Activated CD4-positive, alpha-beta memory T cell treated with anti-CD3 and anti-CD28 coated beads, Interleukin-2, amount 10 ng/mL, durations not matched to agents 7 days and 5 days (primary cell): Measurements from ENCODE around the gene IST1. TPM values are rescaled to one million over a fixed set of nuclear protein-coding genes. Genes with fewer than 3 reads are reported as not detected.

Experiments
- CTCF ChIA-PET: fragments of 350-600 bp; sonication (Branson Sonifier 250); formaldehyde crosslinking; loops from one replicate; lab custom pipeline; 2021; ENCODE audit warnings: antibody characterized with exemption, inconsistent platforms; lab: Charles Lee
- POLR2A ChIA-PET: fragments of 350-600 bp; sonication (Branson Sonifier 250); formaldehyde crosslinking; loops from one replicate; lab custom pipeline; 2021; ENCODE audit warnings: antibody characterized with exemption; lab: Charles Lee
- DNase-seq: peaks from one replicate; pipeline ENCODE4 v3.0.0-alpha.2; 2020
- H3K27ac Mint-ChIP-seq: one replicate; pipeline ENCODE4 v1.8.0; 2021; ENCODE audit warnings: mild to moderate bottlenecking, mixed read lengths
- H3K27me3 Mint-ChIP-seq: one replicate; pipeline ENCODE4 v1.8.0; 2021; ENCODE audit warnings: mixed read lengths
- H3K36me3 Mint-ChIP-seq: one replicate; pipeline ENCODE4 v1.8.0; 2021; ENCODE audit warnings: low read depth, mixed read lengths
- H3K4me1 Mint-ChIP-seq: one replicate; pipeline ENCODE4 v1.8.0; 2021; ENCODE audit warnings: mixed read lengths
- H3K4me3 Mint-ChIP-seq: one replicate; pipeline ENCODE4 v1.8.0; 2021; ENCODE audit warnings: mild to moderate bottlenecking, mixed read lengths
- H3K9me3 Mint-ChIP-seq: one replicate; pipeline ENCODE4 v1.8.0; 2021; ENCODE audit warnings: mixed read lengths
- total RNA-seq, 2 experiments: library from RNA; stranded (reverse); gene quantifications; one replicate each; pipeline ENCODE4 v1.2.3, GENCODE V29; 2021

Gene IST1
- total RNA-seq, 2 experiments from 2014 or later = 227 to 229 TPM

DNA sequence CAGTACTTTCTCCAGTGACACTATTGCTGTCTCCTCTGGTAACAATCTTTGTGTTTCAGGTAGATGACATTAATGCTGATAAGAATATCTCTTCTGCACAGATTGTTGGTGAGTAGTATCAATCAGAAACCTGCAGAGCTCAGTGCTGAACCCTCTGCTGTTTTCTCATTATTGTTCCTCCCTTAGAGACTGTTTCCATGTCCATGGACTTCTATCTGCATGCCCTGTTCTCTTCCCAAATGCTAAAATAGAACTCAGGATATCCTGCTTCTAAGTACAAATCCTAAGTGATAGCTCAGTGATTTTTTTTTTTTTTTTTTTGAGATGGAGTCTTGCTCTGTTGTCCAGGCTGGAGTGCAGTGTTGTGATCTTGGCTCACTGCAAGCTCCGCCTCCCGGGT lies 29.4 kb downstream of the IST1 start:
- H3K27ac Mint-ChIP-seq = no peak overlapping the region
- peaks cover 17% of the 10 kb centered on the region for H3K4me1 Mint-ChIP-seq
- CTCF ChIA-PET = interaction anchor here (1.4 kb wide), 1 partner anchor 160 kb away, joined by 3 read pairs; no protein-coding TSS in a partner anchor
- H3K9me3 Mint-ChIP-seq = no peaks in the 10 kb centered on the region
- POLR2A ChIA-PET = interaction anchor here (1.8 kb wide), 1 partner anchor 29 kb away, joined by 6 read pairs; the partner anchor contains the start of gene IST1
- H3K4me3 Mint-ChIP-seq = no peak overlapping the region
- H3K36me3 Mint-ChIP-seq = peaks cover 79% of the 10 kb centered on the region
- DNase-seq = no peak
- no peaks in the 10 kb centered on the region for H3K27me3 Mint-ChIP-seq

DNA sequence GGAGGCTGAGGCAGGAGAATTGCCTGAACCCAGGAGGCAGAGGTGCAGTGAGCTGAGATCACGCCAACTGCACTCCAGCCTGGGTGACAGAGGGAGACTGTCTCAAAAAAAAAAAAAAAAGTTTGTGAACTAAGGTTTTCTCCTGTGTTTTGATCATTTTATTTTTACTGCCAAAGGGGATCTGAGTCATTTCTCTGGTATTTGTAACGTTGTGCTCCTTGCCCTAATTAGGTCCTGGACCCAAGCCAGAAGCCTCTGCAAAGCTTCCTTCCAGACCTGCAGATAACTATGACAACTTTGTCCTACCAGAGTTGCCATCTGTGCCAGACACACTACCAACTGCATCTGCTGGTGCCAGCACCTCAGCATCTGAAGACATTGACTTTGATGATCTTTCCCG lies 32.1 kb downstream of the IST1 start:
- H3K27ac Mint-ChIP-seq = no peak overlapping the region
- no peaks in the 10 kb centered on the region for H3K9me3 Mint-ChIP-seq
- peaks cover 17% of the 10 kb centered on the region for H3K4me1 Mint-ChIP-seq
- no peaks in the 10 kb centered on the region for H3K27me3 Mint-ChIP-seq
- peaks cover 67% of the 10 kb centered on the region for H3K36me3 Mint-ChIP-seq
- ChIA-PET CTCF (no interaction called here), POLR2A (no interaction called here)
- H3K4me3 Mint-ChIP-seq = no peak overlapping the region
- no peak for DNase-seq

DNA sequence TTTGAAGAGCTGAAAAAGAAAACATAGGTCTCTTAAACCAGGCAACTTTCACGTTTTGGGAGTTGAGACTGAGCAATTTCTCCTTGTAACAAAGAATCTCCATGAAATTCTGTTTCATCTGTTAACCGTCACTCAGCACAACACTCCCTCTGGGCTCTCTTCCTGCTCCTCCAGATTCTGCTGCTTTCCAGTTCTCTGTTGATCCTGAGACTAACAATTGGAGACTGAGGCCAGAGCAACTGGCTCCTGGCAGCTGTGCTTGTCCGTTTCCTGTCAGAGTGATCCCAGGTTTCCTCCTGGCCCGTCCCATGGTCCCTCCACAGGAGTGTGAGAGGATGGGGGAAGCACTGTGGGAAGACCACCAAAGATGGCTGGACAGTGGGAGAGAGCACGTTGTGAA lies 32.5 kb downstream of the IST1 start:
- POLR2A ChIA-PET = no interaction called here
- CTCF ChIA-PET = no interaction called here
- peaks cover 63% of the 10 kb centered on the region for H3K36me3 Mint-ChIP-seq
- H3K27ac Mint-ChIP-seq = no peak overlapping the region
- no peaks in the 10 kb centered on the region for H3K27me3 Mint-ChIP-seq
- peaks cover 17% of the 10 kb centered on the region for H3K4me1 Mint-ChIP-seq
- DNase-seq = no peak
- H3K4me3 Mint-ChIP-seq = no peak overlapping the region
- no peaks in the 10 kb centered on the region for H3K9me3 Mint-ChIP-seq

DNA sequence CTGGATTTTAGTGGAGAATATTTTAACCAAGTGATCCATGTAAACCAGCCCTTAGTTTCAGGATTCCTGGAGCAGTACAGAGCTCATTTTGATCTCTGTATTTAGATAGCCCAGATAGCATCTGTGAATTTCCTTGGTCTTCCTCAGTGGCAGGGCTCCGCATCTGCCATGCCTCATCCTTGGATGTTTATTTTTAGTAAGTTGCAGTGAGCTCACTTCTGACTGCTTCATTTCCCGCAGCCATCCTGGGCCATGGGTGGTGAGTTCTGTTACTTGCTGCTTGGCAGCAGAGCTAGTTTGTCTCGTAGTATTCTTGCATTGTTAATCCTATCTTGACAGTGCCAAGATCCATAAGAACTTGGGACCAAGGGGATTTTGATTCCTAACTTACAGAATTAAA lies 33.7 kb downstream of the IST1 start:
- Mint-ChIP-seq H3K27ac (no peak overlapping the region), H3K27me3 (no peaks in the 10 kb centered on the region), H3K9me3 (no peaks in the 10 kb centered on the region), H3K36me3 (peaks cover 60% of the 10 kb centered on the region), H3K4me3 (no peak overlapping the region), H3K4me1 (peaks cover 9% of the 10 kb centered on the region)
- ChIA-PET POLR2A (interaction anchor here (1.2 to 1.4 kb wide), 2 partner anchors 12 to 26 kb away, joined by 3 to 4 read pairs; no protein-coding TSS in a partner anchor), CTCF (interaction anchor here (0.6 to 1.3 kb wide), 2 partner anchors 33 to 223 kb away, joined by 3 to 7 read pairs; no protein-coding TSS in a partner anchor)
- no peak for DNase-seq

DNA sequence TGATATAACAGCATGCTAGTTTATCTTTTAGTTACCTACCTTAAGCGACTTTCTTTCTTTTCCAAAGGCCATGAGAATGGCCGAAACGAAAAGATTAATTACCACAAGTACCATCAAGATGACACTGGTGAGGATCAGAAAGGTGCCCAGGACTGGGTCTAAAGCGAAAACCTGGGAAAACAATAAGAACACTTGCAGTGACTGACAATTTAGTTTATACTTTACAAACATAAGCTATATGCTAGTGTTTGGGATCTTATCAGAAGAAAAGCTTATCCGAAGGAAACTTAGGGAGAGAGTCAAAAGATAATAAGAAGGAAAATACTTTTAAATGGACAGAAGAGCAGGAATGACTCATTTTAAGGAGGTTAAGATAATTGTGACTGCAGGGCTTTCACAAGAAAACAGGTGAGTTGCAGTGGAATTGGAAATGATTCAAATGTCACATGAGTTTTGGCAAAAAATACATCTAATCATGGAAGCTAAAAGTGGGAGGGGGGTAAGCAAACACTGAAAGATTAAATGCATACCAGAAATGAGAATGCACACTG lies 34.8 kb downstream of the IST1 start:
- POLR2A ChIA-PET = no interaction called here
- peaks cover 56% of the 10 kb centered on the region for H3K36me3 Mint-ChIP-seq
- peaks cover 7% of the 10 kb centered on the region for H3K4me1 Mint-ChIP-seq
- CTCF ChIA-PET = no interaction called here
- H3K27me3 Mint-ChIP-seq = no peaks in the 10 kb centered on the region
- no peaks in the 10 kb centered on the region for H3K9me3 Mint-ChIP-seq
- no peak overlapping the region for H3K4me3 Mint-ChIP-seq
- no peak overlapping the region for H3K27ac Mint-ChIP-seq
- DNase-seq = no peak

DNA sequence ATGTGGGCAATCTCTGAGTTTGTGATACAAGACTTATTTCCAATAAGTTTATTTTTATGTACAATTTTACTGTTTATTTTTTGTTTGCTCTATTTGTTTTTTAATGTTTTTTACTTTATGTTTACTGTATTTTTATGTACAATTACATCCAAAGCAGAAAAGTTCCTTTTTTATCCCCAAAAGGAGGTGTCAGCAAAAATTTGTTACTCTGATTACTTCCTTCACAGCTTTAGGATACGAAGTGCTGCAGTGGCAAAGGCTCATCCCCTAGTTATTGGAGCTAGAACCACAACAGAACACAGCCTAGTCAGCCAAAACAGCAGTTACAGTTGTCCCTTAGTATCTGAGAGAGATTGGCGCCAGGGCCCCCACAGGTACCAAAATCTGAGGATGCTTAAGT lies 35.7 kb downstream of the IST1 start:
- peaks cover 53% of the 10 kb centered on the region for H3K36me3 Mint-ChIP-seq
- H3K4me3 Mint-ChIP-seq = no peak overlapping the region
- CTCF ChIA-PET = interaction anchor here (0.6 kb wide), 1 partner anchor 171 kb away, joined by 4 read pairs; no protein-coding TSS in a partner anchor
- H3K4me1 Mint-ChIP-seq = peaks cover 7% of the 10 kb centered on the region
- H3K27me3 Mint-ChIP-seq = no peaks in the 10 kb centered on the region
- no peak for DNase-seq
- H3K9me3 Mint-ChIP-seq = no peaks in the 10 kb centered on the region
- POLR2A ChIA-PET = no interaction called here
- H3K27ac Mint-ChIP-seq = no peak overlapping the region

DNA sequence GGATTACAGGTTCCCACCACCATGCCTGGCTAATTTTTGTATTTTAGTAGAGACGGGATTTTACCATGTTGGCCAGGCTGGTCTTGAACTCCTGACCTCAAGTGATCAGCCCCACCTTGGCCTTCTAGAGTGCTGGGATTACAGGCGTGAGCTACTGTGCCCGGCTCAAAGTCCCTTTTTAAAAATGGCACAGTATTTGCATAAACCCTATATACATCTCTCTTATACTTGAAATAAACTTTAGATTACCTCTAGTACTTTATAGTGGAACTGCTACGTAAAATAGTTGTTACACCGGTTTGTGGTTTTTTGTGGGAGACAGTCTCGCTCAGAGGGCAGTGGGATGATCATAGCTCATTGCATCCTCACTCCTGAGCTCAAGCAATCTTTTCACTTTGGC lies 36.3 kb downstream of the IST1 start:
- Mint-ChIP-seq H3K27me3 (no peaks in the 10 kb centered on the region), H3K36me3 (peaks cover 51% of the 10 kb centered on the region), H3K27ac (no peak overlapping the region), H3K4me1 (peaks cover 6% of the 10 kb centered on the region), H3K4me3 (no peak overlapping the region), H3K9me3 (no peaks in the 10 kb centered on the region)
- CTCF ChIA-PET = interaction anchor here (0.6 kb wide), 1 partner anchor 171 kb away, joined by 4 read pairs; no protein-coding TSS in a partner anchor
- POLR2A ChIA-PET = no interaction called here
- no peak for DNase-seq

DNA sequence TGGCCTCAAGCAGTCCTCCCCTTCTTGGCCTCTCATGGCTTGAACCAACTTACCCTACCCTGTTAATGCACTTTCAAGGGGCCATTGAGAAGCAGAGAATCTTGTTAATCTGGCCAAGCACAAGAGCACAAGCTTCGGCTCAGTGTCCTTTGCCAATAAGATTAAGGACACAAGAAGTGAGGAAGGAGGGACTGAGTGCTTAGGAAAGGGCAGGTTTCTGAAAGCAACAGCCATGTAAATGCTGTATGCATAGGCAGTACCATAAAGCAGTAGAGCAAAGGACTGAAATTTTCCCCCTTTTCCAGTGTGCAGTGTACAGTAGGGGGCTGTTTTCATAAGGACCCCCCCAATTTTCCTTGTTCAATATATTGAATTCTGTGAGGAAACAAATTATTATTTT lies 37.7 kb downstream of the IST1 start:
- ChIA-PET POLR2A (no interaction called here), CTCF (no interaction called here)
- H3K36me3 Mint-ChIP-seq = peaks cover 37% of the 10 kb centered on the region
- H3K27me3 Mint-ChIP-seq = no peaks in the 10 kb centered on the region
- H3K4me1 Mint-ChIP-seq = no peaks in the 10 kb centered on the region
- no peak for DNase-seq
- no peak overlapping the region for H3K27ac Mint-ChIP-seq
- no peak overlapping the region for H3K4me3 Mint-ChIP-seq
- no peaks in the 10 kb centered on the region for H3K9me3 Mint-ChIP-seq

DNA sequence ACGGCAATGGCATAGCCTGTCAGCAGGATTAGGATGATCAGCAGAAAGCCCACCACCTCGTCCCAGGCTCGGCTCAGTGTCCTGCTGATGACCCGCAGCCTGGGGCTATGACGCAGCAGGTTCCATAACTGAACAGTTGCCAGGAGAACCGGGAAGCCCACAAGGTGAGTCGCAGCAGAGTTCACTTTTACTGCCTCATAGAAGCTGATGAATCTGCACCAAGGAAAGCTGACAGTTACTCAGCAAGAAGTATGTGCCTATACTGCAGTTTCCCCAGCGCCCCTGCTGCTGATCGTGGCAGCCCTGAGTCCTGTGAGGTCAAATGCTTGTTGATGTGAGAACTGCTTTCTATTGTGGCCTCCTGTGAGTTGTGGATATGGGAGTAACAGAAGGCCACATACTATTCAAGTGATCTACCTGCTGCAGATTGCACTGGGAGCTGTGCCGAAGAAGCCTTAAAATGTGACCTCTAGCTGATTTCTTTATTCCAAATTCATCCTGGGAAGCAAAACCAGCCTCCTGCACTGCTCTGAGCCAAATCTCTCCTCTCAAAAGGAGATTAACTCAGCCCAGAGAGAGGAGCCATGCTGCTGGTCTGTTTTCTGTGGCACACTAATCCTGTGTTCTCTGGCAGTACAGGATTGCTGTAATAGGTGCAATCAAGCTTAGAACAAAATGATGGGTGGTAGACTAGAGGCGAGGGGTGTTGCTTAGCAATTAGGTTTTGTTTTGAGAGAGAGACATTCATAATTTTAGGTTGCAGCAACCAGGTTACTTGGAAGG lies 38.8 kb downstream of the IST1 start:
- CTCF ChIA-PET = no interaction called here
- Mint-ChIP-seq H3K4me1 (no peaks in the 10 kb centered on the region), H3K27me3 (no peaks in the 10 kb centered on the region), H3K4me3 (no peak overlapping the region), H3K36me3 (peaks cover 27% of the 10 kb centered on the region), H3K27ac (no peak overlapping the region), H3K9me3 (no peaks in the 10 kb centered on the region)
- POLR2A ChIA-PET = interaction anchor here (0.8 to 1.0 kb wide), 3 partner anchors 9 to 125 kb away, joined by 3 to 4 read pairs (median 3); partner anchors contain the start of genes AP1G1 and IST1
- no peak for DNase-seq

DNA sequence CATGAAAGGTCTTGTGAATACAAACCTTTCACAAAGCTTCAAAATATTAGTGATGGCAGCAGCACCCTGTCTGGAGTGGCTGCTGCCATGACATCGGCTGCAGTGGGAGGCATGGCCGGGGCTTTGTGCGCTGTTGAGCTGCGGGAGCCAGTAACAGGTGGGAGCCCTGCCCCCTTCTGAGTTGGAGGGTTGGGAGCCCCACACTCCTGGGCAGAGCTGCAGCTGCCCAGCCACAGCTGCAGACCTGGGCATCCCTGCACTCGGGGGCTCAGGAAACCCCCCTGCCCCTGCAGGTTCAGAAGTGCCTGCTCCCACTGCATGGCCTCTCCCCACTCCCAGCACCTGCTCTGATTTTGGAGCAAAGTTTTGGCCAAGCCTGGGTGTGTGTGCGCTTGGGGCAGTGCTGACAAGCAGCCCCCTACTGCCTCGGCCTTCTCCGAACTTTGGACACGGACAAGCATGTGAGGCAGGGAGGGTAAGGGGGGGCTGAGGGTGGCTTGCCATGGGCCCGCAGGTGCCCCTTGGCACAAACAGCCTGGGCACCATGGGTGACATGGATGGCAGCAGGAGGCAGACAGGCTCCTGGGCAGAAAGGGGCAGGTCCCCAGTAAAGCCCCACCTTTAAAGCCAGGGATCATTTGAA lies 42.7 kb downstream of the IST1 start:
- Mint-ChIP-seq H3K4me3 (no peak overlapping the region), H3K9me3 (no peaks in the 10 kb centered on the region), H3K4me1 (no peaks in the 10 kb centered on the region), H3K27me3 (peaks cover 4% of the 10 kb centered on the region), H3K36me3 (peaks cover 12% of the 10 kb centered on the region), H3K27ac (no peak overlapping the region)
- no peak for DNase-seq
- ChIA-PET POLR2A (interaction anchor here (1.0 kb wide), 1 partner anchor 148 kb away, joined by 3 read pairs; no protein-coding TSS in a partner anchor), CTCF (no interaction called here)

DNA sequence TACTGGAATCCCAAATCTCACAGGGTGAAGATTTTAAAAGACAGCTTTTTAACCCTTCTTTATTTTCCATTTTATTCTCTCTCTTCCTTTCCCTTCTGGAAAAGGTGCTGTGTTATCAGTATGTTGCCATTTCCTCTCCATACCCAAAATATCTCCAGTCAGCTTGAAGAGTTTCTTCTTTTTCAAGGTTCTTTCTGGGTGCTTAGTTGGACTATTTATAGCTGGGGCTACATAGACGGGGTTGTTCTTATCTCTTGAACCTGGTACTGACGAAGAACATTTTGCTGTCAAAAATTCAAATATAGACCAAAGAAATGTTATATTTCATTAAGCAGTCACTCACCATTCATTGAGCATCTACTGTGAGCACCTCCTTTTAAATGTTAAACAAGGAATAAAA lies 48.6 kb downstream of the IST1 start:
- CTCF ChIA-PET = interaction anchor here (0.6 kb wide), 1 partner anchor 175 kb away, joined by 5 read pairs; no protein-coding TSS in a partner anchor
- Mint-ChIP-seq H3K27ac (no peak overlapping the region), H3K4me1 (no peaks in the 10 kb centered on the region), H3K36me3 (no peaks in the 10 kb centered on the region), H3K27me3 (peaks cover 13% of the 10 kb centered on the region), H3K4me3 (no peak overlapping the region), H3K9me3 (no peaks in the 10 kb centered on the region)
- DNase-seq = no peak
- POLR2A ChIA-PET = no interaction called here

DNA sequence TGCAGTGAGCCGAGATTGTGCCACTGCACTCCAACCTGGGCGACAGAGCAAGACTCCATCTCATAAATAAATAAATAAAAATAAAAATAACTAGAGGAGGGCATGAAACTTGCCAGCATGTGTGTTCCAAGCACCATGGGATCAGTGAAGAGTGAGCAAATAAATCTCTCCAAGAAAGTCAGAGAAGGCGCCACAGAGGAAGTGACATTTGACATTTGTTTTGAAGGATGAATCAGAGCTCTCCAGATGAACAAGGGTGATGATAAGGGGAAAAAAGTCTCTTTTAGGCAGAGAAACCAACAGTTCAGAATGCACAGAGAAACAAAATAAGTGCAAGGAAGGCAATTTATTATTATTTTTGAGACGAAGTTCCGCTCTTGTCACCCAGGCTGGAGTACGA lies 50.3 kb downstream of the IST1 start:
- H3K4me1 Mint-ChIP-seq = no peaks in the 10 kb centered on the region
- H3K9me3 Mint-ChIP-seq = no peaks in the 10 kb centered on the region
- DNase-seq = no peak
- H3K4me3 Mint-ChIP-seq = no peak overlapping the region
- peaks cover 13% of the 10 kb centered on the region for H3K27me3 Mint-ChIP-seq
- POLR2A ChIA-PET = no interaction called here
- H3K36me3 Mint-ChIP-seq = no peaks in the 10 kb centered on the region
- no peak overlapping the region for H3K27ac Mint-ChIP-seq
- CTCF ChIA-PET = interaction anchor here (0.6 kb wide), 1 partner anchor 37 kb away, joined by 3 read pairs; no protein-coding TSS in a partner anchor

DNA sequence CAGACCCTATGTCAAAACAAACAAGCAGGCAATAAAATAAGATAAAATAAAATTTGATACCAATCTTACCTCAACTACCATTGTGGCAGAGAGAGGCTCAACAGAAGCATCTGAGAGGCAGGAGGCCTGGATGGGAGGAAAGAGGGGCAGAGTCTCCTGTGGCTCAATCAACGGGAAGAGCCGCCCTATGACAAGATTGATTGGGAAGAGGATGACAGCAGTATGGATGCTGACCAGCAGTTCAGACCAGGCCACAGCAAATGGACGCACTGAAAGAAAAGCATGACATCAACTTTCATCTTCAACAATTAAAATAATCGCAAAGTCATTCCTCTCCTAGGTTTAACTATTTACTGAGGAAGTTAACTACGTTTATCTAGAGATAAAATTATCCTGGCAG lies 57.5 kb downstream of the IST1 start:
- no peak for DNase-seq
- Mint-ChIP-seq H3K27me3 (peaks cover 4% of the 10 kb centered on the region), H3K27ac (no peak overlapping the region), H3K36me3 (no peaks in the 10 kb centered on the region), H3K4me3 (no peak overlapping the region), H3K4me1 (peaks cover 31% of the 10 kb centered on the region), H3K9me3 (no peaks in the 10 kb centered on the region)
- POLR2A ChIA-PET = no interaction called here
- CTCF ChIA-PET = no interaction called here
